NAMALWA (cell line): ENCODE measurements around the gene DOHH.

Experiments
- DNase-seq: peaks from one replicate; pipeline ENCODE4 v3.0.0-alpha.2; 2015; ENCODE audit warnings: low spot score

Gene DOHH

DNA sequence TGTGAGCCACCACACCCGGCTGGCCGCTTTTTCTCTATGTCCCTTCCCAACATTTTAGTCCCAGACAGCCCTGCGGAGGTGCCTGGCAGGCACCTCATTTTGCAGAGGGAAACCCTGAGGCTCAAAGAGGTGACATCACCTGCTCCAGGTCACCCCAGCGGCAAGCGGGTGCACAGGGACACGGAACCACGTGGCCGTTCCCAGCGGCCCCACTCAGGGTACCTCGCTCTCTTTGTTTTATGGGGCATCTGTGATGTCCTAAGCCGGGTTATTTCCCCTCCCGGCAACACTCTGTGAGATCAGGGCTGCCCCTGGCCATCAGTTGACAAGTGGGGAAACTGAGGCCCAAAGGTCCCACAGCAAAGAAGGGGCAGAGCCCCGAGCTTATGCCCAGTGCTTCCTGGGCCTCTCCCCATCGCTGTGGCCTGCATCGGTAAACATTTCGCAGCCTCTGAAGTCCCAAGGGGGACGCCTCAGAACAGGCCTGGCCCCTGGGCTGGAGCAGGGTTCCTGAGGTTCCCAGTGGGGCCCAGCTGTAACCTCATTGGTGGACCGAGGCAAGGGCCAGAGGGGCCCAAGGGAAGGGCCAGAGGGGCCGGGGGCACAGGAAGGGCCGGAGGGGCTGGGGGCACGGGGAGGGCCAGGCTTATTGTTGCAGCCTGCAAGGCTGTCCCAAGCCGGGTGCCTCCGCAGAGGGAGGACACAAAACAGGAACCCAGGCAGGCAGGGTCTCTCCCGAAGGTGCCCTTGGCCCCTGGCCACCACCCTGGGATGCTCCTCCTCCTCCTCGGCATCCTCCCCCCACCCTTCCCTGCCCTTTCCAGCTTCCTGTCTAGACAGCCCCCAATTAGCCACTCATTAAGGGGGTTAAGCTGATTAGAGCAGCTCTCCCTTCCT is 59.1 kb downstream of the DOHH start:
- no peak for DNase-seq
